GM21423 (cell line): ENCODE data around the gene SCAMP3.

Experiments used
- ATAC-seq: cut with Tn5 transposase; IDR thresholded peaks from one replicate; pipeline ENCODE4 v1.9.1; 2021; ENCODE audit warnings: mild to moderate bottlenecking, moderate library complexity; ENCODE audit not compliant: unreplicated experiment

The SCAMP3 gene

GRCh38 chr1:155285631-155286044 lies 23.5 kb upstream of the SCAMP3 start:
- ATAC-seq, result no peak

DNA sequence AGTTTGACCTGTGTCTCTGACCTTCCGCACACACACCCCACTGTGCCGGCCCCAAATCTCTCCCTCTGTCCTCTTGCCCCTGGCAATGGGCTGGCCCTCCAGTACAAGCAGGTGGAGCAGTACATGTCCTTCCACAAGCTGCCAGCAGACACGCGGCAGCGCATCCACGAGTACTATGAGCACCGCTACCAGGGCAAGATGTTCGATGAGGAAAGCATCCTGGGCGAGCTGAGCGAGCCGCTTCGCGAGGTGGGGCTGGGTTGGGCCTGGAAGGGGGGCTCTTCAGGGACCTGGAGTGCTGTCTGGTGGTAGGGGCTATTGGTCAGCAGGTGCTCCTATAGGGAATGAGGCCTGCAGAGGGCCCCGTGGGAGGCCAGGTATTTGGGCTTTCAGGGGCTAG lies 22.9 kb upstream of the SCAMP3 start:
- no peak for ATAC-seq

GRCh38 chr1:155284476-155284875 lies 22.3 kb upstream of the SCAMP3 start:
- ATAC-seq, result no peak

GRCh38 chr1:155282488-155283091 lies 20.4 kb upstream of the SCAMP3 start:
- ATAC-seq, result no peak

- no peak for ATAC-seq
These were observed 17.1 kb upstream of the SCAMP3 start for GRCh38 chr1:155279268-155279667.

DNA sequence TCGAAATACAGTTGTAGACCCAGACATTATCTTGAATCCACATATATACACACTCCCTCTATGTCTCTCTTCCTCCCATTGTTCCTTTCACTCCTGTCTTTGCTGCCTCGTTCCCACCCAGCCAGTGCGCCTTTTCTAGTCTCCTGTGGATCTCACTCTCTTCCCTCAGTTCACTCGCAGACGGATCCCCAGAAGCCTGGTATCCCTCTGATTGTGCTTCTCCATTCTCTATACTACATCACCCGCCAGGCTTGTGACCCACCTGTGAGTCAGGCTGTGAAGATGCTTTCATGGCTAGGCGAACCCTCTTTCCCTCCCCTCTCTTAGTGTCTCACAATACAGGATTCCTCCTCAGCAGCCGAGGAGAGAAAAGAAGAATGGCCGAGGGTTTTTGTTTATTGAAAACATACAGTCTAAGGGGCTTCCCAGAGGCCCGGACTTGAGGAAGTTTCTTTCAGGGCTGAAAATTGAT lies 16.6 kb upstream of the SCAMP3 start:
- ATAC-seq, result no peak

DNA sequence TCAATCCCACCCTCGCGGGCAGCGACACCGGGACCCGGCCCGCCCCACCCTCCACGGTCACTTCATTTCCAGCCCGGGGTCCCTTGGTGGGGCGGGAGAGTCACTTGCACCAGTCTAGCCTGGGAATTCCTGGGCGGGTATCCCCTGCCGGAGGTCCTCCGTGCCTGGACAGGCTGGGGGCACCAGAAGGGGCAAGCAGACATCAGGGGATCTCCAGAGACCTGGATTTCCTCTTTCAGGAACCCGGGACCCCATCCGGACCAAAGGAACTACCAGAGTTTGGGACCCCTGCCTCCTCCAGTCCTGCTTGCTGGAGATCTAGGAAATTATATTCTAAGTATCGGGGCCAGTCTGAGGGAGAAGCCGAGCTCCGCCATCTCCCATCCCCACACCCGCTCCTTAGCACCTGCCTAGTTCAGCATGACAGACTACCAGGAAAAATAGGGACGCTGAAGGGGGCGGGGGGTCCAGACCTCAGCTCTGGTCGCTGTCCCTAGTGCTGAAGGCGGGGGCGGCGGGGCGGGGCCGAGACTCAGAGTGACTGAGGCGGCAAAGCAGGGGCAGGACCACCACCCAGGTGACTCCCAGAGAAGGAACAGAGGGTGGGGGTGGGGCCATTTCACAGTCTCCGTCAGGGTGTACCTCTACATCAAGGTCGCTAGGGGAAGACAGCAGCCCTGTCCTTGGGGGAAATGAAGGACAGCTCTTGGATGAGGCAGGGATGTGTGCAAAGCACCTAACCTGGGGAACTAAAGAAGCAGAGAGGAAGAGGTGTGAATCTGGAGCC lies 15.9 kb upstream of the SCAMP3 start:
- no peak for ATAC-seq

GRCh38 chr1:155277070-155277901 lies 15.1 kb upstream of the SCAMP3 start, which contains the start of gene HCN3:
Gene HCN3, plus strand, starts transcription at chr1:155277463. Its CDS starts 128 bp downstream, at chr1:155277591.
- peak; percentile 60 for ATAC-seq

GRCh38 chr1:155273343-155274245 lies 11.4 kb upstream of the SCAMP3 start, which contains the start of gene CLK2:
Gene CLK2, minus strand, starts transcription at chr1:155273504. Its CDS starts 2,527 bp downstream, at chr1:155270977.
- ATAC-seq, result peak; percentile 77

GRCh38 chr1:155272466-155273342 lies 10.5 kb upstream of the SCAMP3 start:
- ATAC-seq, result peak; percentile 28

DNA sequence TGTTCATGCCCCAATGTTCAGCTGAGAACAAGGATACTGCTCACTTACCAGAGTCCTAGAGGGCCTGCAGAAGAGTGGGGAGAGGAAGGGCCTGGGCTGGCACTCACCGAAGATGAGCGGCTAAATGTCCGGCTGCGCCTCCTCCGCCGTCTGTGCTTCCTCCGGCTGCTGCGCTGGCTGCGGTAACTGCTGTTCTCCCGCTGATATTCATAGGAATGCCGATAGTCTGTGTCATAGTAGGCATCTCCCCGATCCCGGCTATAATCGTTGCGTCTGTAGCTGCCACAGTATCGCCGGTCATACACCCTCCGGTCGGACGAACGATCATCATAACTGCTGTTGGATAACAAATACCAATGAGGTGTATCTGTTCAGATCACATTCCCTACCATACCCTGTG lies 7.2 kb upstream of the SCAMP3 start:
- ATAC-seq, result no peak

DNA sequence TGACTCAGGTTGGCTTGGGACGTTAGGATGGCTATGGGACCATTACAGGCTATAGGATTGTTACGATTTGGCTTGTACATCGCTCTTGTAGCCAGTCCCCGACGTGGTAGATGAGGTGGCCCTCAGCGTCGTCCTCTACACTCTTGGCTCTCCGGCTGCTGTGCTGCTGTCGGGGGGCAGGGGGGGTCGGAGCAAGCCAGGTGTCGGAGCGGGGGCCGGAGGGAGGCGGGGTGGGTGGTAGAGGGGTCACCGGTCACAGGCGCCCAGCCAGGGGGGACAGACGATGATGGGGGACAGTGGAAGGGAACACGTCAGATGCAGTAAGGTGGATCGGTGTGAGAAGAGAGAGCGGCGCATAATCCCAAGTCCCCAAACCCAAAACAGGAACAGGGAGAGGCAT lies 6.5 kb upstream of the SCAMP3 start:
- no peak for ATAC-seq

GRCh38 chr1:155267373-155267772 lies 5.2 kb upstream of the SCAMP3 start:
- ATAC-seq, result no peak

DNA sequence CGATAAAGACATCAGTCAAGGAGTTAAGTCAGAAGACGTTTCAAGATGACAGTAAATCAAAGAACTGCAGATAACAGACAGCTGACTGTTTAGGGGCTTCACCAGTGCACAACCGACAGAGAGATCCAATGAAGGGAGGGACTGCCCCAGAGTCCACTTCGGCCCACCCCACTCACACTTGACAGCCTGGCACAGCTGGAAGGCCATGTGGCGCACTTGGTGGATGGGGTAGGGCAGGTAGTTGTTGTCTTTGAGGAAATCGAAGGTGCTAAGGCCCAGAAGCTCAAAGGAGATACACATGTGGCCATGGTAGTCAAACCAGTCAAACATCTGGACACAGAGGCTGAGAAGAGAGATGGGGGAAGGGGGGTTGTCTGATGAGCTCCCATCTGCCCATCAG lies 4.4 kb upstream of the SCAMP3 start:
- no peak for ATAC-seq

DNA sequence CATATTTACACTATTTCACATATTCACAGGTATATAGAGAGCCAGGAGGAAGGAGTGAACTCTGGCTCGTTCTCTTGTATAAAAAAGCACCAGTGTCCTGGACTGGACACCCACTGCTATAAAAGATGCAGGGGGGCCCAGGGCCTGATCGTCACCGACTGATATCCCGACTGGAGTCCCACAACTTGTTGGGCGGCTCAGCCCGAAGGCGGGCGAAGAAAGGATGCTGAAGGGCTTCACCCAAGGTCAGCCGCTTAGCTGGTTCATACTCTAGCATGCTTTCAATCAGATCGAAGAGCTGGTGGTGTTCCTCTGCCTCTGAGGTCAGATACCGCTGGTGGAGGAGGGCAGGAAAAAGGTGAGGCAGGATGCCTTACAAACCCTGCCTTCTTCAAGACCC lies 907 bp upstream of the SCAMP3 start:
- no peak for ATAC-seq

DNA sequence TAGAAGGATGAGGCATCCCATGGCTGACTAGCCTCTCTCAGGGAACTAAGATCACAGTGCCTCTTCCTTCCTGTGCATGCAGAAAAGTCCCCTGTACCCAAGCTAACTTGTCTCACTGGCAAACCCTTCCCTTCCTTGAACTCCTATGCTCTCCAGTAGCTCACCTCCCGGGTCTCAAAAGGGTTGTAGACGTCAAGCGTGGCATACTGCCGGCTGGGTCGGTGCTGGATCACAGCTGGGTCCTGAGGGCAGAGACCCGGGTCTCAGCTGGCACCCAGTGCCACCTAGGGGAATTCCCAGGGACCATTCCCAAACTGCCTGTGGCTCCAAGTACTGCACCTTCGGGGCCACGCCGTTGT lies 688 bp downstream of the SCAMP3 start:
- ATAC-seq, result no peak

DNA sequence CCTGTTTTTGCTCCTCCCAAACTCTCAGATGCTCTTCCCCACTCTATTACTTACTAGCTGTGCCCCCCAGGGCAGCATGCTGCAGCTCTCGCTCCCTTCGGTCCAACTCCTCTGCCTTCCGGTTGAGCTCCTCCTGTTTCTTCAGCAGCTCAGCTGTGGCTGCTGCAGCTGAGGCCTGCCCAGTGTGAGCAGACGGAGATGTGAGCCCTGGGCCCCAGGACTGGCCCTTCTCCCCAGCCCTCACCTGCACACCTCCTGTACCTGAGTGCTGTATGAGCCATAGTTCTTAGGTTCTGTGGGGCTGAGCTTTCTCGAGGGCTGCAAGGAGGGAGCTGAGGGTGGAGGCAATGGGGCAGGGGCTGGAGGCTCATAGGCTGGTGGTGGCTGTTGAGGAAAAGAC lies 1.9 kb downstream of the SCAMP3 start:
- no peak for ATAC-seq

DNA sequence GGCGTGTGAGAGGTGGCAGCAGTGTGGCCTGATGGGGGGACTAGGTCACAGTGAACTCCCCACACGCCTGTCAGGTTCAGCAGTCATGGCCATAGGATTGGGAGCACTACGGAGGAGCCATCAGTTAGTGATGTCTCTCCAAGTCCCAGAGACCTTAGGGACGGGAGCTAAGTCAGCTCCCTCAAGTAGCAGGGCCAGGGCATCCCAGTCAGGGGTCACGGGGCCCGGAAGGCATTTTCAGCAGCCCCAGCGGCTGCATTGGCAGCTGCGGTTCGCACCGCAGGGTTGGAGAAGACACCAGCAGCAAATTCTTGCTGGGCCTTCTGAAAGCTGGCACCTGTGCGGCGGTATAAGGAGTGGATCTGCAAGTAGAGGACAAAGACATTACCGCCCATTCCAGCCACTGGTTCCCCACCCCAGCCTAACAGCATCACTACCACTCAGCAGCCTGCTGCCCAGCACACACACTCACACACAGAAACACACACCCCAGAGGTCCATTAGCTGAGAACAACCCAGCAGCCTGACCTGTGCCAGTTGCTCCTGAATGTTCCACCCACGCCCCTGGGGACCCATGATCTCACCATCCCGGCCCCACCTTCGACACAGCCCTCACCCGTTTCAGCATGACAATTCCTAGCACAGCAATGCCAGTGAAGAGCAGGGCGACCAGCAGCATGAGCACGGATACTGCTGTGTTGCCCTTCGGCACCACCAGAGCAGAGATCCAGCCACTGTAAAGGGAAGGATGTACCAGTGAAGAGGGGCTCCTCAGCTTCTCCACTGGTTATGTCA lies 5.9 kb downstream of the SCAMP3 start:
- ATAC-seq, result no peak
